HepG2 (cell line): ENCODE measurements around the gene FAM24A. TPM values are rescaled to one million over a fixed set of nuclear protein-coding genes. Genes with fewer than 3 reads are reported as not detected.

Source experiments
- CBX5 ChIP-seq: sonication (generic); formaldehyde crosslinking; IDR thresholded peaks from 2 replicates; pipeline ENCODE4 v1.4.0; 2020; ENCODE audit warnings: missing genetic modification reagents, borderline replicate concordance
- EZH2 ChIP-seq: conservative IDR thresholded peaks from 2 replicates; pipeline ENCODE4 v1.6.1; 2012; ENCODE audit warnings: mild to moderate bottlenecking, low read depth, low read length, moderate library complexity
- FOXJ3 ChIP-seq: sonication (generic); formaldehyde crosslinking; IDR thresholded peaks from 2 replicates; pipeline ENCODE4 v1.4.0; 2020; ENCODE audit warnings: missing genetic modification reagents, mild to moderate bottlenecking, borderline replicate concordance
- FOXK1 ChIP-seq: sonication (generic); formaldehyde crosslinking; IDR thresholded peaks from 2 replicates; pipeline ENCODE4 v1.4.0; 2020; ENCODE audit warnings: low read depth, missing genetic modification reagents, borderline replicate concordance
- JARID2 ChIP-seq: sonication (generic); formaldehyde crosslinking; IDR thresholded peaks from 2 replicates; pipeline ENCODE4 v1.8.1; 2023; ENCODE audit warnings: missing genetic modification reagents, inconsistent platforms; ENCODE audit not compliant: insufficient replicate concordance
- JUND ChIP-seq: sonication (generic); formaldehyde crosslinking; IDR thresholded peaks from 2 replicates; pipeline ENCODE4 v1.8.0; 2022; ENCODE audit warnings: mild to moderate bottlenecking, missing genetic modification reagents
- PAX8 ChIP-seq: sonication (generic); formaldehyde crosslinking; IDR thresholded peaks from 2 replicates; pipeline ENCODE4 v1.8.0; 2022; ENCODE audit warnings: mild to moderate bottlenecking, missing genetic modification reagents, borderline replicate concordance
- PCBP1 ChIP-seq: fragments of 200-400 bp; formaldehyde crosslinking; IDR thresholded peaks from 2 replicates; pipeline ENCODE4 v1.6.1; 2017; ENCODE audit warnings: mild to moderate bottlenecking, low read depth, low read length, borderline replicate concordance
- RBFOX2 ChIP-seq: fragments of 200-400 bp; formaldehyde crosslinking; IDR thresholded peaks from 2 replicates; pipeline ENCODE4 v1.6.1; 2017; ENCODE audit warnings: low read depth, mild to moderate bottlenecking, low read length
- TOE1 ChIP-seq: sonication (generic); formaldehyde crosslinking; IDR thresholded peaks from 2 replicates; pipeline ENCODE4 v1.4.0; 2020; ENCODE audit warnings: mild to moderate bottlenecking, missing genetic modification reagents
- ZBTB7A ChIP-seq: sonication (generic); formaldehyde crosslinking; IDR thresholded peaks from 2 replicates; pipeline ENCODE4 v1.8.0; 2022; ENCODE audit warnings: mild to moderate bottlenecking, missing genetic modification reagents
- ZNF230 ChIP-seq: sonication (generic); formaldehyde crosslinking; IDR thresholded peaks from 2 replicates; pipeline ENCODE4 v1.4.0; 2020; ENCODE audit warnings: mild to moderate bottlenecking, missing genetic modification reagents
- ZNF264 ChIP-seq: sonication (generic); formaldehyde crosslinking; IDR thresholded peaks from 2 replicates; pipeline ENCODE4 v1.4.0; 2020; ENCODE audit warnings: missing genetic modification reagents
- ZNF496 ChIP-seq: sonication (generic); formaldehyde crosslinking; IDR thresholded peaks from 2 replicates; pipeline ENCODE4 v1.8.1; 2023; ENCODE audit warnings: mild to moderate bottlenecking, moderate library complexity, missing genetic modification reagents; ENCODE audit not compliant: insufficient replicate concordance
- ZNF850 ChIP-seq: sonication (generic); formaldehyde crosslinking; conservative IDR thresholded peaks from 2 replicates; pipeline ENCODE4 v1.9.0; 2021; ENCODE audit warnings: mild to moderate bottlenecking, missing genetic modification reagents
- ZNF883 ChIP-seq: sonication (generic); formaldehyde crosslinking; IDR thresholded peaks from 2 replicates; pipeline ENCODE4 v1.5.1; 2020; ENCODE audit warnings: mild to moderate bottlenecking, missing genetic modification reagents; ENCODE audit errors: not compliant biosample characterization
- polyA plus RNA-seq, 8 experiments: library from polyadenylated mRNA; depleted of rRNA in 3 of 8; stranded (reverse) in 7 of 8; unstranded in 1 of 8; fragments of >200 nt; fragmentation: Illumina TruSeq in 4 of 8; extraction: Trizol in 4 of 8; gene quantifications; 2 replicates each; pipeline versions ENCODE4 v1.2.1 to v1.2.3, GENCODE V29; 2011 to 2016; ENCODE audit warnings: low read depth in 4 of 8, missing spikeins in 1 of 8, mixed read lengths in 1 of 8; ENCODE audit not compliant: insufficient read depth in 1 of 8
- total RNA-seq, 5 experiments: library from RNA; depleted of rRNA; stranded (reverse); fragments of >200 nt; fragmentation: Illumina TruSeq; extraction: Trizol; gene quantifications; 2 replicates each; pipeline ENCODE4 v1.2.3, GENCODE V29; 2016; ENCODE audit warnings: low read depth in 1 of 5
- TF ChIP-seq, protein P1 (sequence below): sonication (generic); formaldehyde crosslinking; IDR thresholded peaks from 2 replicates; pipeline ENCODE4 v1.5.0; 2020; ENCODE audit warnings: mild to moderate bottlenecking, missing genetic modification reagents
- TF ChIP-seq, protein P2 (sequence below): sonication (generic); formaldehyde crosslinking; IDR thresholded peaks from 2 replicates; pipeline ENCODE4 v1.4.0; 2020; ENCODE audit warnings: missing genetic modification reagents
- TF ChIP-seq, protein P3 (sequence below), 2 experiments: sonication (generic) in 1 of 2; formaldehyde crosslinking in 1 of 2; IDR thresholded peaks; 2 replicates each; pipeline versions ENCODE4 v1.4.0 to v1.6.1; 2016 to 2020; ENCODE audit warnings: borderline replicate concordance in 1 of 2, low read depth in 1 of 2, mild to moderate bottlenecking in 1 of 2, missing genetic modification reagents in 1 of 2

FAM24A gene
- total and polyA plus RNA-seq, 2 of the 13 experiments (the other 11 are each of a cell fraction or from before 2014, with no cell fraction given) = not detected

DNA sequence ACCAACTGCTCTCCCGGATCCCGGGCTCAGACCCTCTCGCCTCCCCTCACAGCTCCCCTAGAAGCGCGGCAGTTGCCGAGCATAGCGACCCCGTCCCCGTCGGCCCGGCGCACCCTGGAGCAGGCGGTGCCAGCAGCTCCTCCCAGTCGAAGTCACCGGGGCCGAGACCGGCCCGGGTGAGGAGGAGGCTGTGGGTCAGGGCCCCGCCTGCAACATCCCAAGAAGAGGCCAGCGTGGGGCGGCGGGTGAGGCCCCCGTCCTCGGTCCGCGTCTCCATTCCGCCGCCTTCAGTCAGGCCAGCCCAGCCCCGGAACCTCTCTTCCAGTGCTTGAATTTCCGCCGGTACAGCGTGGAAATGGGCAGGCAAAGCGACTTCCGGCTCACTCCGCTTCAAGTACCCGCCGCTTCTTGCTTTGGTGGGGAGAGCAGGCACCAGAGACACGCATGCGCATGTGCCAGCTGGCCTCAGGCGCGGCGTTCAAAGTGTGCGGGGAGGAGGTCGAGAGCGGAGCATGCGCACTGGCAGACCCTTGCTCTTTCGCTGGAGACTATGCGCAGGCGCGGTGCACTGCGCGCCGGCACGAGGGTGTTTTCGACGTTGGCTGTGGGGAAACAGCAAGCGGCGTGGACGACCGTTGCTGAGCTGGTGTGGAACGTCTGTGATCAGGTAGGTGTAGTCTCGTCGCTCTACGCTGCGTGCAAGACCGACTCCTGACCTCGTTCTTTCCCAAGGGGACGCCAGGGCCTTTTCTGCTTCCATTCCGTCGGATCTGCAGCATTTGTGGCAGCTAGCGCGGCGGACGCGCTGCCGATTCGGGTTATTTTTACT, 43.7 kb downstream of the FAM24A start, which contains the start of gene C10orf88 (continued):
- TF ChIP-seq RBFOX2 = peak; percentile 89
- TF ChIP-seq CBX5 (CRISPR knock-in tag) = peak; percentile 96
- TF ChIP-seq, protein P1, sequence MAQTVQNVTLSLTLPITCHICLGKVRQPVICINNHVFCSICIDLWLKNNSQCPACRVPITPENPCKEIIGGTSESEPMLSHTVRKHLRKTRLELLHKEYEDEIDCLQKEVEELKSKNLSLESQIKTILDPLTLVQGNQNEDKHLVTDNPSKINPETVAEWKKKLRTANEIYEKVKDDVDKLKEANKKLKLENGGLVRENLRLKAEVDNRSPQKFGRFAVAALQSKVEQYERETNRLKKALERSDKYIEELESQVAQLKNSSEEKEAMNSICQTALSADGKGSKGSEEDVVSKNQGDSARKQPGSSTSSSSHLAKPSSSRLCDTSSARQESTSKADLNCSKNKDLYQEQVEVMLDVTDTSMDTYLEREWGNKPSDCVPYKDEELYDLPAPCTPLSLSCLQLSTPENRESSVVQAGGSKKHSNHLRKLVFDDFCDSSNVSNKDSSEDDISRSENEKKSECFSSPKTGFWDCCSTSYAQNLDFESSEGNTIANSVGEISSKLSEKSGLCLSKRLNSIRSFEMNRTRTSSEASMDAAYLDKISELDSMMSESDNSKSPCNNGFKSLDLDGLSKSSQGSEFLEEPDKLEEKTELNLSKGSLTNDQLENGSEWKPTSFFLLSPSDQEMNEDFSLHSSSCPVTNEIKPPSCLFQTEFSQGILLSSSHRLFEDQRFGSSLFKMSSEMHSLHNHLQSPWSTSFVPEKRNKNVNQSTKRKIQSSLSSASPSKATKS (CRISPR knock-in tag) = peak; percentile 53; the same call in 1 of the 2 replicates
- no peak for TF ChIP-seq FOXJ3 (CRISPR knock-in tag)
- TF ChIP-seq, protein P2, sequence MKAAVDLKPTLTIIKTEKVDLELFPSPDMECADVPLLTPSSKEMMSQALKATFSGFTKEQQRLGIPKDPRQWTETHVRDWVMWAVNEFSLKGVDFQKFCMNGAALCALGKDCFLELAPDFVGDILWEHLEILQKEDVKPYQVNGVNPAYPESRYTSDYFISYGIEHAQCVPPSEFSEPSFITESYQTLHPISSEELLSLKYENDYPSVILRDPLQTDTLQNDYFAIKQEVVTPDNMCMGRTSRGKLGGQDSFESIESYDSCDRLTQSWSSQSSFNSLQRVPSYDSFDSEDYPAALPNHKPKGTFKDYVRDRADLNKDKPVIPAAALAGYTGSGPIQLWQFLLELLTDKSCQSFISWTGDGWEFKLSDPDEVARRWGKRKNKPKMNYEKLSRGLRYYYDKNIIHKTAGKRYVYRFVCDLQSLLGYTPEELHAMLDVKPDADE (CRISPR knock-in tag) = peak; percentile 76; the same call in 1 of the 2 replicates
- TF ChIP-seq, protein P3, sequence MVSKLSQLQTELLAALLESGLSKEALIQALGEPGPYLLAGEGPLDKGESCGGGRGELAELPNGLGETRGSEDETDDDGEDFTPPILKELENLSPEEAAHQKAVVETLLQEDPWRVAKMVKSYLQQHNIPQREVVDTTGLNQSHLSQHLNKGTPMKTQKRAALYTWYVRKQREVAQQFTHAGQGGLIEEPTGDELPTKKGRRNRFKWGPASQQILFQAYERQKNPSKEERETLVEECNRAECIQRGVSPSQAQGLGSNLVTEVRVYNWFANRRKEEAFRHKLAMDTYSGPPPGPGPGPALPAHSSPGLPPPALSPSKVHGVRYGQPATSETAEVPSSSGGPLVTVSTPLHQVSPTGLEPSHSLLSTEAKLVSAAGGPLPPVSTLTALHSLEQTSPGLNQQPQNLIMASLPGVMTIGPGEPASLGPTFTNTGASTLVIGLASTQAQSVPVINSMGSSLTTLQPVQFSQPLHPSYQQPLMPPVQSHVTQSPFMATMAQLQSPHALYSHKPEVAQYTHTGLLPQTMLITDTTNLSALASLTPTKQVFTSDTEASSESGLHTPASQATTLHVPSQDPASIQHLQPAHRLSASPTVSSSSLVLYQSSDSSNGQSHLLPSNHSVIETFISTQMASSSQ (IDR thresholded peaks at IDR 0.05; ENCODE audit: low read depth) = peak; percentile 38; the same call in 1 of the 2 replicates
- TF ChIP-seq, protein P3 (CRISPR knock-in tag; IDR thresholded peaks at IDR 0.05; ENCODE audit: borderline replicate concordance) = peak; percentile 87
- TF ChIP-seq JARID2 (CRISPR knock-in tag) = peak; percentile 65
- peak; percentile 99 for TF ChIP-seq ZNF230 (CRISPR knock-in tag)
- peak; percentile 69 for TF ChIP-seq JUND (CRISPR knock-in tag)
- peak; percentile 98 for TF ChIP-seq ZNF883
- TF ChIP-seq PAX8 (CRISPR knock-in tag) = no peak; the same call in 1 of the 2 replicates
- TF ChIP-seq ZBTB7A (CRISPR knock-in tag) = peak; percentile 72
- TF ChIP-seq ZNF850 (CRISPR knock-in tag) = 0 out of 2 replicates have a peak, but pooled peaks have one; percentile 47
- 0 out of 2 replicates have a peak, but pooled peaks have one; percentile 78 for TF ChIP-seq PCBP1
- TF ChIP-seq FOXK1 (CRISPR knock-in tag) = peak; percentile 89
- TF ChIP-seq ZNF264 (CRISPR knock-in tag) = peak; percentile 82; the same call in 1 of the 2 replicates
- no peak for TF ChIP-seq ZNF496
- TF ChIP-seq TOE1 (CRISPR knock-in tag) = no peak
- TF ChIP-seq EZH2 = no peak
